SK-N-SH treated with all-trans-retinoic acid at 6 μM for 48 hours (cell line): ENCODE data around the gene AP1B1.

Experiments used
- ATAC-seq: fragments of 200-7000 bp; cut with Tn5 transposase; 3 replicates; pipeline ENCODE4 v1.9.1; 2020; ENCODE audit warnings: mild to moderate bottlenecking, moderate library complexity
- ARNTL ChIP-seq: fragments of 450-650 bp; formaldehyde crosslinking; IDR thresholded peaks from 2 replicates; pipeline ENCODE4 v1.5.0; 2020; ENCODE audit warnings: low read depth, mild to moderate bottlenecking, moderate library complexity, borderline replicate concordance
- BACH2 ChIP-seq: fragments of 250-450 bp; sonication (Bioruptor Pico); IDR thresholded peaks from 2 replicates; pipeline ENCODE4 v1.9.0; 2021; ENCODE audit warnings: mild to moderate bottlenecking, borderline replicate concordance
- CREB5 ChIP-seq: fragments of 250-450 bp; sonication (Bioruptor Pico); IDR thresholded peaks from 2 replicates; pipeline ENCODE4 v1.5.1; 2020; ENCODE audit warnings: low read depth, mild to moderate bottlenecking, moderate library complexity
- CSDC2 ChIP-seq: fragments of 250-450 bp; sonication (Bioruptor Pico); IDR thresholded peaks from 2 replicates; pipeline ENCODE4 v1.5.0; 2020; ENCODE audit warnings: mild to moderate bottlenecking, moderate library complexity
- CSRNP3 ChIP-seq: fragments of 250-450 bp; sonication (Bioruptor Pico); IDR thresholded peaks from 2 replicates; pipeline ENCODE4 v1.5.1; 2021; ENCODE audit warnings: mild to moderate bottlenecking, moderate library complexity
- ESRRG ChIP-seq: fragments of 250-450 bp; sonication (Bioruptor Pico); IDR thresholded peaks from 2 replicates; pipeline ENCODE4 v1.6.1; 2021; ENCODE audit warnings: mild to moderate bottlenecking
- GLIS3 ChIP-seq: fragments of 250-450 bp; sonication (Bioruptor Pico); IDR thresholded peaks from 2 replicates; pipeline ENCODE4 v1.5.0; 2020; ENCODE audit warnings: mild to moderate bottlenecking, moderate library complexity
- OSR1 ChIP-seq: fragments of 250-450 bp; sonication (Bioruptor Pico); IDR thresholded peaks from 2 replicates; pipeline ENCODE4 v1.8.0; 2022; ENCODE audit warnings: moderate library complexity, mild to moderate bottlenecking, inconsistent platforms
- PATZ1 ChIP-seq: fragments of 250-450 bp; sonication (Bioruptor Pico); IDR thresholded peaks from 2 replicates; pipeline ENCODE4 v1.8.0; 2020; ENCODE audit warnings: mild to moderate bottlenecking, moderate library complexity, borderline replicate concordance
- POU6F1 ChIP-seq: fragments of 250-450 bp; sonication (Bioruptor Pico); IDR thresholded peaks from 2 replicates; pipeline ENCODE4 v1.8.0; 2021; ENCODE audit warnings: low read depth, mild to moderate bottlenecking, moderate library complexity, borderline replicate concordance
- PPARA ChIP-seq: fragments of 250-450 bp; sonication (Bioruptor Pico); IDR thresholded peaks from 2 replicates; pipeline ENCODE4 v1.5.0; 2020; ENCODE audit warnings: mild to moderate bottlenecking, borderline replicate concordance
- SNAI2 ChIP-seq: fragments of 250-450 bp; sonication (Bioruptor Pico); IDR thresholded peaks from 2 replicates; pipeline ENCODE4 v1.5.0; 2020; ENCODE audit warnings: mild to moderate bottlenecking, moderate library complexity
- TCF4 ChIP-seq: fragments of 250-450 bp; sonication (Bioruptor Pico); IDR thresholded peaks from 2 replicates; pipeline ENCODE4 v1.8.0; 2021; ENCODE audit warnings: mild to moderate bottlenecking, moderate library complexity, borderline replicate concordance
- TOX ChIP-seq: fragments of 250-450 bp; sonication (Bioruptor Pico); IDR thresholded peaks from 2 replicates; pipeline ENCODE4 v1.8.0; 2021; ENCODE audit warnings: mild to moderate bottlenecking, moderate library complexity, borderline replicate concordance
- TSHZ2 ChIP-seq: fragments of 250-450 bp; sonication (Bioruptor Pico); IDR thresholded peaks from 2 replicates; pipeline ENCODE4 v1.5.0; 2020; ENCODE audit warnings: mild to moderate bottlenecking, moderate library complexity
- ZC3H10 ChIP-seq: fragments of 250-450 bp; sonication (Bioruptor Pico); IDR thresholded peaks from 2 replicates; pipeline ENCODE4 v1.5.1; 2021; ENCODE audit warnings: mild to moderate bottlenecking, moderate library complexity
- ZFP3 ChIP-seq: fragments of 250-450 bp; sonication (Bioruptor Pico); IDR thresholded peaks from 2 replicates; pipeline ENCODE4 v1.5.0; 2020; ENCODE audit warnings: mild to moderate bottlenecking, moderate library complexity
- ZFP30 ChIP-seq: fragments of 450-650 bp; formaldehyde crosslinking; IDR thresholded peaks from 2 replicates; pipeline ENCODE4 v1.5.0; 2022; ENCODE audit warnings: mild to moderate bottlenecking, moderate library complexity
- ZNF565 ChIP-seq: fragments of 450-650 bp; formaldehyde crosslinking; conservative IDR thresholded peaks from 2 replicates; pipeline ENCODE4 v1.5.0; 2020; ENCODE audit warnings: low read depth, mild to moderate bottlenecking, moderate library complexity
- ZNF70 ChIP-seq: fragments of 450-650 bp; formaldehyde crosslinking; IDR thresholded peaks from 2 replicates; pipeline ENCODE4 v1.5.0; 2020; ENCODE audit warnings: mild to moderate bottlenecking, moderate library complexity
- ZNF8 ChIP-seq: fragments of 450-650 bp; formaldehyde crosslinking; IDR thresholded peaks from 2 replicates; pipeline ENCODE4 v1.5.0; 2020; ENCODE audit warnings: mild to moderate bottlenecking, moderate library complexity

AP1B1 gene

GRCh38 chr22:29353286-29353685 lies 35.1 kb downstream of the AP1B1 start:
- no peak for ATAC-seq
- TF ChIP-seq ZFP3 (no peak), OSR1 (CRISPR knock-in tag) (no peak), BACH2 (CRISPR knock-in tag) (no peak), ZFP30 (no peak), PATZ1 (no peak), ARNTL (no peak), ZNF70 (CRISPR knock-in tag) (no peak), CREB5 (CRISPR knock-in tag) (no peak), PPARA (CRISPR knock-in tag) (no peak), ZNF8 (no peak), POU6F1 (CRISPR knock-in tag) (no peak), ESRRG (no peak)

GRCh38 chr22:29352778-29353177 lies 35.6 kb downstream of the AP1B1 start:
- TF ChIP-seq GLIS3 (CRISPR knock-in tag) (no peak), ZNF565 (CRISPR knock-in tag) (no peak)
- ATAC-seq: no peak

GRCh38 chr22:29351891-29352290 lies 36.5 kb downstream of the AP1B1 start:
- ATAC-seq: no peak
- TF ChIP-seq CSDC2 (CRISPR knock-in tag): no peak
- no peak for TF ChIP-seq TOX (CRISPR knock-in tag)

- no peak for TF ChIP-seq SNAI2
- TF ChIP-seq ZC3H10: no peak
- no peak for TF ChIP-seq TOX (CRISPR knock-in tag)
- no peak for TF ChIP-seq TCF4 (CRISPR knock-in tag)
- no peak for TF ChIP-seq BACH2 (CRISPR knock-in tag)
- no peak for TF ChIP-seq CSRNP3 (CRISPR knock-in tag)
- TF ChIP-seq ARNTL: no peak
- no peak for TF ChIP-seq ZFP3
- TF ChIP-seq ZFP30: no peak
- TF ChIP-seq POU6F1 (CRISPR knock-in tag): no peak
- TF ChIP-seq, all 23 proteins: peak for 0
Observed at GRCh38 chr22:29351042-29351441, 37.3 kb downstream of the AP1B1 start.

GRCh38 chr22:29348956-29349355 lies 39.4 kb downstream of the AP1B1 start:
- no peak for ATAC-seq
- no peak for TF ChIP-seq SNAI2
- TF ChIP-seq TSHZ2 (CRISPR knock-in tag): no peak
- no peak for TF ChIP-seq CSDC2 (CRISPR knock-in tag)
- no peak for TF ChIP-seq POU6F1 (CRISPR knock-in tag)
- no peak for TF ChIP-seq ZNF8
- no peak for TF ChIP-seq GLIS3 (CRISPR knock-in tag)
- no peak for TF ChIP-seq BACH2 (CRISPR knock-in tag)
- no peak for TF ChIP-seq OSR1 (CRISPR knock-in tag)
- TF ChIP-seq CSRNP3 (CRISPR knock-in tag): no peak
- TF ChIP-seq ESRRG: no peak
- no peak for TF ChIP-seq ZNF70 (CRISPR knock-in tag)

More at GRCh38 chr22:29351042-29351441, 37.3 kb downstream of the AP1B1 start:
- no peak for ATAC-seq
